Caco-2 (cell line): ENCODE results near the gene ANKRD2. TPM values are rescaled to one million over a fixed set of nuclear protein-coding genes. Genes with fewer than 3 reads are reported as not detected.

Experiments used
- BruUV-seq: library from RNA; stranded (reverse); fragments of 400-500 nt; replicated peaks from 2 replicates; lab custom pipeline; 2021; lab: Mats Ljungman, UMichigan
- CTCF ChIA-PET: fragments of 300-600 bp; sonication (Branson Sonifier 250); formaldehyde crosslinking; loops from one replicate; lab custom pipeline; 2022; ENCODE audit warnings: antibody characterized with exemption; lab: Charles Lee
- POLR2A ChIA-PET: fragments of 300-600 bp; sonication (Branson Sonifier 250); formaldehyde crosslinking; loops from one replicate; lab custom pipeline; 2022; ENCODE audit warnings: antibody characterized with exemption; lab: Charles Lee
- DNase-seq, 2 experiments: peaks; one replicate each; pipeline versions ENCODE4 v3.0.0 to v3.0.0-alpha.2; 2020 to 2022
- H3K27me3 ChIP-seq: replicated peaks from 2 replicates; pipeline ENCODE4 v1.6.0; 2011; ENCODE audit warnings: low read length; ENCODE audit not compliant: control insufficient read depth, insufficient read depth
- H3K36me3 ChIP-seq: 2 replicates; pipeline ENCODE4 v1.5.1; 2011; ENCODE audit warnings: low read length; ENCODE audit not compliant: control insufficient read depth, insufficient read depth
- H3K4me1 ChIP-seq: fragments of 250-450 bp; sonication (Bioruptor Pico); 2 replicates; pipeline ENCODE4 v1.5.1; 2020; ENCODE audit warnings: mild to moderate bottlenecking
- H3K4me3 ChIP-seq: 2 replicates; pipeline ENCODE4 v1.5.1; 2011; ENCODE audit warnings: low read depth, mild to moderate bottlenecking, control low read depth, low read length
- H3K9me3 ChIP-seq: fragments of 250-450 bp; sonication (Bioruptor Pico); 2 replicates; pipeline ENCODE4 v1.5.1; 2020; ENCODE audit warnings: mild to moderate bottlenecking, moderate library complexity
- H3K27ac Mint-ChIP-seq: one replicate; pipeline ENCODE4 v1.8.0; 2022; ENCODE audit warnings: mixed read lengths; ENCODE audit not compliant: unreplicated experiment
- H3K27me3 Mint-ChIP-seq: one replicate; pipeline ENCODE4 v1.8.0; 2022; ENCODE audit warnings: mixed read lengths; ENCODE audit not compliant: insufficient read depth, unreplicated experiment
- H3K36me3 Mint-ChIP-seq: one replicate; pipeline ENCODE4 v1.8.0; 2022; ENCODE audit warnings: mild to moderate bottlenecking, mixed read lengths; ENCODE audit not compliant: insufficient read depth, unreplicated experiment
- H3K4me1 Mint-ChIP-seq: one replicate; pipeline ENCODE4 v1.8.0; 2022; ENCODE audit warnings: low read depth, mixed read lengths; ENCODE audit not compliant: unreplicated experiment
- H3K4me3 Mint-ChIP-seq: one replicate; pipeline ENCODE4 v1.8.0; 2022; ENCODE audit warnings: mild to moderate bottlenecking, moderate library complexity, mixed read lengths; ENCODE audit not compliant: unreplicated experiment
- H3K9me3 Mint-ChIP-seq: one replicate; pipeline ENCODE4 v1.8.0; 2022; ENCODE audit warnings: mixed read lengths; ENCODE audit not compliant: unreplicated experiment
- intact Hi-C: fragments of 100-400 bp; cut with micrococcal nuclease; formaldehyde crosslinking; loops from one replicate; pipeline ENCODE4 v1.10.0; 2022; ENCODE audit not compliant: unreplicated experiment
- total RNA-seq: library from RNA; stranded (reverse); gene quantifications from 2 replicates; pipeline ENCODE4 v1.2.3, GENCODE V29; 2022
- TF ChIP-seq, protein P1 (sequence below), 2 experiments: fragments of 200-600 bp in 1 of 2; IDR thresholded peaks; 1 replicate in 1 of 2; 2 replicates in 1 of 2; pipeline versions ENCODE4 v1.5.1 to v1.8.0; 2011 to 2022; ENCODE audit warnings: antibody characterized with exemption in 1 of 2, control low read depth in 1 of 2, inconsistent platforms in 1 of 2, low read depth in 1 of 2, low read length in 1 of 2, mild to moderate bottlenecking in 1 of 2, moderate library complexity in 1 of 2; ENCODE audit not compliant: insufficient read depth in 1 of 2, severe bottlenecking in 1 of 2, unreplicated experiment in 1 of 2

The ANKRD2 gene
- total RNA-seq, 1 experiment from 2014 or later, result not detected

- intact Hi-C loops, result no loop called here
- H3K9me3 Mint-ChIP-seq, result no peaks in the 10 kb centered on the region
- Histone ChIP-seq H3K27me3 (no peaks in the 10 kb centered on the region), H3K4me1 (no peaks in the 10 kb centered on the region), H3K36me3 (no peaks in the 10 kb centered on the region), H3K4me3 (peak within 1 kb of the TSS; percentile 70), H3K9me3 (no peaks in the 10 kb centered on the region)
- TF ChIP-seq, protein P1, sequence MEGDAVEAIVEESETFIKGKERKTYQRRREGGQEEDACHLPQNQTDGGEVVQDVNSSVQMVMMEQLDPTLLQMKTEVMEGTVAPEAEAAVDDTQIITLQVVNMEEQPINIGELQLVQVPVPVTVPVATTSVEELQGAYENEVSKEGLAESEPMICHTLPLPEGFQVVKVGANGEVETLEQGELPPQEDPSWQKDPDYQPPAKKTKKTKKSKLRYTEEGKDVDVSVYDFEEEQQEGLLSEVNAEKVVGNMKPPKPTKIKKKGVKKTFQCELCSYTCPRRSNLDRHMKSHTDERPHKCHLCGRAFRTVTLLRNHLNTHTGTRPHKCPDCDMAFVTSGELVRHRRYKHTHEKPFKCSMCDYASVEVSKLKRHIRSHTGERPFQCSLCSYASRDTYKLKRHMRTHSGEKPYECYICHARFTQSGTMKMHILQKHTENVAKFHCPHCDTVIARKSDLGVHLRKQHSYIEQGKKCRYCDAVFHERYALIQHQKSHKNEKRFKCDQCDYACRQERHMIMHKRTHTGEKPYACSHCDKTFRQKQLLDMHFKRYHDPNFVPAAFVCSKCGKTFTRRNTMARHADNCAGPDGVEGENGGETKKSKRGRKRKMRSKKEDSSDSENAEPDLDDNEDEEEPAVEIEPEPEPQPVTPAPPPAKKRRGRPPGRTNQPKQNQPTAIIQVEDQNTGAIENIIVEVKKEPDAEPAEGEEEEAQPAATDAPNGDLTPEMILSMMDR (IDR thresholded peaks at IDR 0.05; ENCODE audit: insufficient read depth in 1 of 2, low read depth in 1 of 2, low read length in 1 of 2, severe bottlenecking in 1 of 2, unreplicated experiment in 1 of 2), result no peak
- H3K36me3 Mint-ChIP-seq, result peaks cover 11% of the 10 kb centered on the region
- H3K27ac Mint-ChIP-seq, result peak within 1 kb of the TSS; percentile 100
- no peaks in the 10 kb centered on the region for H3K27me3 Mint-ChIP-seq
- POLR2A ChIA-PET, result no interaction called here
- CTCF ChIA-PET, result interaction anchor here (1.0 kb wide), 1 partner anchor 61 kb away, joined by 3 read pairs; the partner anchor contains the start of gene ANKRD2
- peak; percentile 96 to 97 for DNase-seq
- H3K4me3 Mint-ChIP-seq, result peak within 1 kb of the TSS; percentile 100
- H3K4me1 Mint-ChIP-seq, result peaks cover 7% of the 10 kb centered on the region
- no TSS peak for BruUV-seq
These were observed 60.6 kb downstream of the ANKRD2 start, which contains the start of gene MORN4 for GRCh38 chr10:97632949-97633884. Gene MORN4 (minus strand): TSS chr10:97633500. CDS start chr10:97619653, 13,847 bp downstream.

Other genes starting within 250 kb of the ANKRD2 start
- 16.6 and 18.8 TPM in 2 replicates for gene FRAT2, start 238.1 kb upstream of the ANKRD2 start, total RNA-seq
- gene RRP12, start 171.4 kb upstream of the ANKRD2 start, total RNA-seq, result 69.3 and 70.5 TPM in 2 replicates
- gene PGAM1, start 146.6 kb upstream of the ANKRD2 start, total RNA-seq, result 412 and 462 TPM in 2 replicates
- 77.5 and 84.7 TPM in 2 replicates for gene EXOSC1, start 126.8 kb upstream of the ANKRD2 start, total RNA-seq
- 43.5 and 48.3 TPM in 2 replicates for gene ZDHHC16, start 126.6 kb upstream of the ANKRD2 start, total RNA-seq
- gene MMS19, start 74.4 kb upstream of the ANKRD2 start, total RNA-seq, result 105 and 112 TPM in 2 replicates
- gene UBTD1, start 73.9 kb upstream of the ANKRD2 start, total RNA-seq, result 11.4 and 11.7 TPM in 2 replicates
- 0.50 and 0.67 TPM in 2 replicates for gene HOGA1, start 11.6 kb downstream of the ANKRD2 start, total RNA-seq
- gene C10orf62, start 16.9 kb downstream of the ANKRD2 start, total RNA-seq, result not detected in 2 replicates
- gene MORN4, start 60.7 kb downstream of the ANKRD2 start, total RNA-seq, result 9.7 and 12.6 TPM in 2 replicates
- 26.1 and 27.3 TPM in 2 replicates for gene PI4K2A, start 67.9 kb downstream of the ANKRD2 start, total RNA-seq
- 16.1 and 17.1 TPM in 2 replicates for gene AVPI1, start 114.5 kb downstream of the ANKRD2 start, total RNA-seq
- gene MARVELD1, start 141.0 kb downstream of the ANKRD2 start, total RNA-seq, result 19.6 and 22.6 TPM in 2 replicates
- 41.3 and 41.6 TPM in 2 replicates for gene ZFYVE27, start 164.3 kb downstream of the ANKRD2 start, total RNA-seq
- 1.0 and 1.1 TPM in 2 replicates for gene SFRP5, start 199.2 kb downstream of the ANKRD2 start, total RNA-seq